Gastrocnemius medialis (tissue), 4 donors: ENCODE measurements around the gene MTTP.

Experiments used
- POLR2A ChIP-seq, 2 donors: fragments of 450-650 bp; IDR thresholded peaks; one replicate each; pipeline ENCODE4 v1.6.1; 2017; ENCODE audit warnings: antibody characterized with exemption in 2 of 2, mild to moderate bottlenecking in 2 of 2, moderate library complexity in 2 of 2
- TF ChIP-seq, protein P1 (sequence below), 5 experiments: fragments of 450-650 bp in 3 of 5; fragments of 200-600 bp in 2 of 5; sonication (generic) in 2 of 5; IDR thresholded peaks in 4 of 5; conservative IDR thresholded peaks in 1 of 5; 1 replicate in 4 of 5; 2 replicates in 1 of 5; pipeline ENCODE4 v1.5.1; 2016 to 2019; ENCODE audit warnings: antibody characterized with exemption in 5 of 5, mild to moderate bottlenecking in 3 of 5, moderate library complexity in 3 of 5

DNA sequence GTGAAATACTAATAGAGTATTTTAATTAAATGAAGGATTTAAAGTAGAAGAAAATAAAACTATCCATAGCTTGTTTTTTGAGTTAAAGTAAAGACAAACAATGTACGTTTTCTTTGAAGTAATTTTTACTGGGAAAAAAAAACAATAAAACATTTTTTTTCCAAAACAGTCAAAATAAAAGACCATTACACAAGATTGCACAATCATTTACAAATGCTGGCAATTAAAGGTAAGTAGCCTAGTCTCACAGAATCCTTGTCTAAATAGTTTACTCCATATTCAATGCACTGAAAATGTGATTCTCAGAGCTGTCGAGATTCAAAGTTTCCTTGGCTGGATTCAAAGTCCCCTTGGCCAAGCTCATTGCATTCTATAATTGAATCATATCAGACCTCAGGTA, 61.8 kb downstream of the MTTP start:
- TF ChIP-seq, protein P1, sequence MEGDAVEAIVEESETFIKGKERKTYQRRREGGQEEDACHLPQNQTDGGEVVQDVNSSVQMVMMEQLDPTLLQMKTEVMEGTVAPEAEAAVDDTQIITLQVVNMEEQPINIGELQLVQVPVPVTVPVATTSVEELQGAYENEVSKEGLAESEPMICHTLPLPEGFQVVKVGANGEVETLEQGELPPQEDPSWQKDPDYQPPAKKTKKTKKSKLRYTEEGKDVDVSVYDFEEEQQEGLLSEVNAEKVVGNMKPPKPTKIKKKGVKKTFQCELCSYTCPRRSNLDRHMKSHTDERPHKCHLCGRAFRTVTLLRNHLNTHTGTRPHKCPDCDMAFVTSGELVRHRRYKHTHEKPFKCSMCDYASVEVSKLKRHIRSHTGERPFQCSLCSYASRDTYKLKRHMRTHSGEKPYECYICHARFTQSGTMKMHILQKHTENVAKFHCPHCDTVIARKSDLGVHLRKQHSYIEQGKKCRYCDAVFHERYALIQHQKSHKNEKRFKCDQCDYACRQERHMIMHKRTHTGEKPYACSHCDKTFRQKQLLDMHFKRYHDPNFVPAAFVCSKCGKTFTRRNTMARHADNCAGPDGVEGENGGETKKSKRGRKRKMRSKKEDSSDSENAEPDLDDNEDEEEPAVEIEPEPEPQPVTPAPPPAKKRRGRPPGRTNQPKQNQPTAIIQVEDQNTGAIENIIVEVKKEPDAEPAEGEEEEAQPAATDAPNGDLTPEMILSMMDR (IDR thresholded peaks at IDR 0.05 in 4 of 5, conservative IDR thresholded peaks at IDR 0.05 in 1 of 5): no peak
- TF ChIP-seq POLR2A (IDR thresholded peaks at IDR 0.05): no peak
